Loucy (cell line): ENCODE results near the gene METTL4.

Source experiments
- CTCF ChIP-seq: fragments of 200-600 bp; sonication (generic); conservative IDR thresholded peaks from 2 replicates; pipeline ENCODE4 v1.5.1; 2014; ENCODE audit warnings: mild to moderate bottlenecking, antibody characterized with exemption, low read length
- EZH2phosphoT487 ChIP-seq: fragments of 200-600 bp; IDR thresholded peaks from 2 replicates; pipeline ENCODE4 v1.6.1; 2018; ENCODE audit warnings: antibody characterized with exemption, mild to moderate bottlenecking, moderate library complexity, borderline replicate concordance

GRCh38 chr18:2534906-2535305 lies 36.4 kb downstream of the METTL4 start:
- TF ChIP-seq CTCF = no peak
- TF ChIP-seq EZH2phosphoT487 = no peak
